Duodenal mucosa (tissue), 2 donors: ENCODE measurements around the gene DNPH1.

Source experiments
- H3K27ac ChIP-seq: one replicate; pipeline ENCODE4 v1.7.0; 2013; ENCODE audit warnings: low read depth, low read length
- H3K27me3 ChIP-seq, 2 donors: one replicate each; pipeline ENCODE4 v1.7.0; 2013; ENCODE audit warnings: low read length in 2 of 2, control low read depth in 1 of 2; ENCODE audit not compliant: insufficient read depth in 2 of 2, control insufficient read depth in 1 of 2
- H3K36me3 ChIP-seq, 2 donors: one replicate each; pipeline ENCODE4 v1.7.0; 2013; ENCODE audit warnings: low read length in 2 of 2, control low read depth in 1 of 2; ENCODE audit not compliant: insufficient read depth in 2 of 2, control insufficient read depth in 1 of 2
- H3K4me1 ChIP-seq, 2 donors: one replicate each; pipeline ENCODE4 v1.7.0; 2013; ENCODE audit warnings: low read length in 2 of 2, control low read depth in 1 of 2; ENCODE audit not compliant: insufficient read depth in 2 of 2, control insufficient read depth in 1 of 2
- H3K4me3 ChIP-seq, 2 donors: one replicate each; pipeline ENCODE4 v1.7.0; 2013; ENCODE audit warnings: low read length in 2 of 2, low read depth in 1 of 2
- H3K9ac ChIP-seq, 2 donors: one replicate each; pipeline ENCODE4 v1.7.0; 2013; ENCODE audit warnings: low read length in 2 of 2, low read depth in 1 of 2
- H3K9me3 ChIP-seq, 2 donors: one replicate each; pipeline ENCODE4 v1.7.0; 2013; ENCODE audit warnings: low read length in 2 of 2, control low read depth in 1 of 2; ENCODE audit not compliant: control insufficient read depth in 1 of 2

Gene DNPH1

DNA sequence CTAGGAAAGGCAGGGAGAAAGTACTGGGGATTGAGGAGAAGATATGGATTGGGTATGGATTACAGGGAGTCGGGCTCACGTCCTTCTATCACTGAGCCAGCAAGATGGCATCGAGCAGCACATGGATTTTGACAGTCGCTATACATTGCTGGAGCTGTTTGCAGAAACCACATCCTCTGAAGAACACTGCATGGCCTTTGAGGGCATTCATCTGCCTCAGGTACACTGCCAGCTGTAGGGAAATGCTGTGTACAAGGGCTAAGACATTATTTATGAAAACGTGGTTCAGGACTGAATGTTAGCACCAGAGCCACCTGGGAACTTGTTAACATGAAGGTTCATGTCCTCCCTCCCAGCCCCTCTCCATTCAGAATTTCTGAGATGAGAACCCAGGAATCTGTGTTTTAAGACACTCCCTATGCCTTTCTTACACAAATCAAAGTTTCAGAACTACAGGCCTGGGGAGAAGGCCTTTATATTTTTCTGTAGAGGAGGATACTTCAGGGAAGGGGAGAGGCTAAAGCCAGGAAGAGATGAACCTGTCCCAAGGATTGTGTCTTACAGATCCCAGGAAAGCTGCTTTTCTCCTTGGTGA lies 43.8 kb downstream of the DNPH1 start:
- Histone ChIP-seq H3K4me3 (no peak overlapping the region), H3K27me3 (no peaks in the 10 kb centered on the region), H3K4me1 (peaks cover 17 to 18% of the 10 kb centered on the region in 2 donors), H3K27ac (no peak overlapping the region), H3K36me3 (peaks cover 23 to 43% of the 10 kb centered on the region in 2 donors), H3K9ac (no peak overlapping the region), H3K9me3 (no peaks in the 10 kb centered on the region)

DNA sequence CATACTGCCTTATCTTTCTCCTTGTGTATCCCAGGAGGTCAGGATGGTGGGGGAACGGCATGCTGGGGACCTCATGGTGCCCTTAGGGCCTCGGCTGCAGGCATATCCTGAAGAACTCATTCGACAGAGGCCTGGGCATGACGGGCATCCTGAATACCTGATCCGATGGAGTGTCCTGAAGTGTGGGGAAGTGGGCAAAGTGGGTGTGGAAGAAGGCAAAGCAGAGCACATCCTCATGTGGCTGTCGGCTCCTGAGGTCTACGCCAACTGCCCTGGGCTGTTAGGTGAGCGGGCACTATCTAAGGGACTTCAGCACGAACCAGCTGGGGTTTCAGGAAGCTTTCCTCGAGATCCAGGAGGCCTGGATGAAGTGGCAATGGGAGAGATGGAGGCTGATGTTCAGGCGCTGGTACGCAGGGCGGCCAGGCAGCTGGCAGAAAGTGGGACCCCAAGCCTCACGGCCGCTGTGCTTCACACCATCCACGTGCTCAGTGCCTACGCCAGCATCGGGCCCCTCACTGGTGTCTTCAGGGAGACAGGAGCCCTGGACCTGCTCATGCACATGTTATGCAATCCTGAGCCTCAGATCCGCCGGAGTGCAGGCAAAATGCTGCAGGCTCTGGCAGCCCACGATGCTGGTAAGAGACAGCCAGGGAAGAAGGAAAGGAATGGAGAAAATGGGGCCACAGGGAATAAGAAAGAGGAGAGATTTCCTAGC lies 44.9 kb downstream of the DNPH1 start:
- H3K9ac ChIP-seq: no peak overlapping the region
- peaks cover 25 to 45% of the 10 kb centered on the region in 2 donors for H3K36me3 ChIP-seq
- H3K9me3 ChIP-seq: no peaks in the 10 kb centered on the region
- H3K4me3 ChIP-seq: no peak overlapping the region
- H3K27me3 ChIP-seq: no peaks in the 10 kb centered on the region
- H3K4me1 ChIP-seq: peaks cover 17 to 18% of the 10 kb centered on the region in 2 donors
- no peak overlapping the region for H3K27ac ChIP-seq

DNA sequence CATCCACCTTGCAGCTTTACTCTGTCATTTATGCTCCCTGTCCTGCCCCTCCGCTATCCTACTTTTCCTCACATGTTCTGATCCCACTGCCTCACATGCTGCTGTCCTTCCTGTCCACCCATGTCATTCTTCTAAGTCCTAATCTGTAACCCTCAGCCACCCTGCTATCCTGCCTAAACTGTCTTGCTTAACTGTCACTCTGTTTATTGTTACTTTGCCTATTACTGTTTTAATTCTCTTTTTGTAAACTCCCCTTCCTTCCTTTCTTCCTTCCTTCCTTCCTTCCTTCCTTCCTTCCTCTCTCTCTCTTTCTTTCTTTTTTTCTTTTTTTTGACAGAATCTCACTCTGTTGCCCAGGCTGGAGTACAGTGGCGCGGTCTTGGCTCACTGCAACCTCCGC lies 45.8 kb downstream of the DNPH1 start:
- Histone ChIP-seq H3K27me3 (no peaks in the 10 kb centered on the region), H3K9me3 (no peaks in the 10 kb centered on the region), H3K36me3 (peaks cover 32 to 51% of the 10 kb centered on the region in 2 donors), H3K4me3 (no peak overlapping the region), H3K4me1 (peaks cover 17 to 18% of the 10 kb centered on the region in 2 donors), H3K9ac (peak overlapping the region in 1 of 2 donors; percentile 72), H3K27ac (no peak overlapping the region)

DNA sequence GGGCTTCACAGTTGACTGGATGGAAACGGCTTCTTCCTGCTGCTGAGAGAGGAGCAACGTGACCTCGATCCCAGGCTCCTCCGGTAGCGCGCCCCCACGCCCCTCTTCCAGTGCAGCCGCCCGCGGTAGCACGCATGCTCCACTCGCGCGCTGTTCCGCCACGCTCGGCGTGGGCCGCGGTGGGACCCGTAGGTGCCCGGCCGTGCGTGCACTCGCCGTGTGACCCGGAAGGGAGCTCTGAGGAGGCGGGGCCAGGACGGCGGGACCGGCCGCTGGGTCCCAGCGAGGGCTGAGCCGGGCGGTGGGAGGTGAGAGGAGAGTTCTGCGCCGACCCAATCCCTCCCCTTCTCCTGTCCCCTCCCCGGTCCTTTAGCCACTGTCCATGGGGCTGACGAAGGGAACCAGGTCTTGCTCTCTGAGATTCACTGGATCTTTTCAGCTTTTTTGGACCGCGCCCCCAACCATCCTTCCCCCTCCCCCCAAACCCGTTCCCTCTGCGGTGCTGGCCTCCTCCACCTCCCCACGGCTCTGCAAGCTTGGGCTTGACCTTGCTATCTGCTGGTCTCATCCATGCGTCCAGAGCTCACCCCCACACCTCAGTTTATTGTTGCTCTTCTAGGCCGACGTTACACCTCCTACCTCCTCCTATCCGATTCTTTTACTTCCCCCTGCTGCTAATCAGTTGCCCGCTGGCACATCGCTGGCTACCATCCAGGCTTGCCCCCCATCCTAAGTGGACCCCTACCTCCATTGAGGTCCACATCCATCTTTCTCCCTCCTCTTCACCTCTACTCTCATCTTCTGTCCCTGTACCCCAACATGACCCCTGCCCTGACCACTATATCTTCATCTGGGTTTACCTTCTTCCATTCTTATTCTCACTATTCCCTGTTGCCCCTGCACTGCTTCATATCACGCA lies 47.1 kb downstream of the DNPH1 start, which contains the start of gene CUL9:
Gene CUL9 (plus strand): TSS at position 255 of the 919 bp plus-strand sequence. CDS start 2,115 bp downstream, outside the sequence.
- H3K27me3 ChIP-seq: no peaks in the 10 kb centered on the region
- H3K27ac ChIP-seq: peak within 1 kb of the TSS; percentile 22
- H3K9me3 ChIP-seq: no peaks in the 10 kb centered on the region
- H3K4me1 ChIP-seq: peaks cover 17 to 18% of the 10 kb centered on the region in 2 donors
- H3K9ac ChIP-seq: peak within 1 kb of the TSS; percentile 61 to 72
- peak within 1 kb of the TSS; percentile 92 for H3K4me3 ChIP-seq
- H3K36me3 ChIP-seq: peaks cover 25 to 47% of the 10 kb centered on the region in 2 donors

DNA sequence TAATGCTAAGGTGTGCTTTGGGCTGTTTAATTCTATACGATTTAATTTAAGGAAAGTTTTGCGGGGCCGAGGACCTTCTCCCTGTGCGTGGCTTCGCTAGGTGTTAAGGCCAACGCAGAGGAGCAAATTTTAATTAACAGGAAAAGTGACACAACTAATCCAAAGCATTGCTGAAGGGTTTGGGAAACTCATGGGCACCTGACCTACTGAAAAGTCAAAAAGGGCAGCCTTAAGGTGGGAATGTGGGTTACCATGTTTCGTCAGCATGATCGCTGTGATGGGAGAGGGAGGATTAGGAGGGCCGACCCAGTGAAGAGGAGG lies 47.7 kb downstream of the DNPH1 start:
- H3K9me3 ChIP-seq: no peaks in the 10 kb centered on the region
- H3K4me1 ChIP-seq: peaks cover 17 to 18% of the 10 kb centered on the region in 2 donors
- H3K36me3 ChIP-seq: peaks cover 28 to 46% of the 10 kb centered on the region in 2 donors
- H3K27me3 ChIP-seq: no peaks in the 10 kb centered on the region
- no peak overlapping the region for H3K27ac ChIP-seq
- H3K4me3 ChIP-seq: peak overlapping the region; percentile 92
- peak overlapping the region; percentile 61 to 72 for H3K9ac ChIP-seq

DNA sequence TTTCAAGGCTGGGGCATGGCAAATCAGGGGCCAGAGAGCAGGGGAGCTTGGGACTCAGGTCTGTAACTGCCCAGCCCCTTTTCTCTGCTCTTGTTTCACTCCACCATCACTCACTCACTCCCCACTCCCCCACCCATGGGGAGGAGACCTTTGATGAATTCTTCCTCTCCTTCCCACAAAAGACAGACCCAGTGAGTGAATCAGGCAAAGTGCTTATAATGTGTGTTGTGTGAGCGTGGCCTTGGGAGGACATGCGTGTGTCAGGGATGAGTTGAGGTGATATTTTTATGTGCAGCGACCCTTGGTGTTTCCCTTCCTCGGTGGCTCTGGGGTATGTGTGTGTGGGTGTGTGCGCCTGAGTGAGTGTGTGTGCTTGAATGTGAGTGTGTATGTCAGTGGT lies 48.3 kb downstream of the DNPH1 start:
- no peak overlapping the region for H3K27ac ChIP-seq
- no peaks in the 10 kb centered on the region for H3K27me3 ChIP-seq
- H3K36me3 ChIP-seq: peaks cover 29 to 46% of the 10 kb centered on the region in 2 donors
- no peak overlapping the region for H3K4me3 ChIP-seq
- no peaks in the 10 kb centered on the region for H3K9me3 ChIP-seq
- H3K4me1 ChIP-seq: peaks cover 17 to 18% of the 10 kb centered on the region in 2 donors
- H3K9ac ChIP-seq: no peak overlapping the region

DNA sequence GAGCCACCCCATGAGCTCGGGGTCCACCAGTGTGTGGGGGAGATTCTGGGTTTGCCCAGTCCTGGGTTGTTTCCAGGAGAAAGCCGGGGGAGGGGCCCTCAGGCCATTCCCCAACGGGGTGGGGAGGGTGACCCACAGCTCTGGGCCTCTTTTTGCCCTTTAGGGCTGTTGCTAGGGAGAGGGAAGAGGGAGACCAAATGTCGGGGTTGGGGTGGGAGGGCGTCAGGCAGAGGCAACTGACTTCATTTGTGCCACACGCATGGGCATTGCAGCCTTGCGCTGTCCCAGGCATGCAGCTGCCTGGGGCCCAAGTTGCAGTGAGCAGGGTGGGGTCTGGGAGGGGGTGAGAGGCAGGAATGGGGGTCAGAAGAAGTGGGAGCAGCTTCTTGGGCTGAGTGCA lies 49.2 kb downstream of the DNPH1 start:
- H3K4me1 ChIP-seq: peaks cover 25 to 26% of the 10 kb centered on the region in 2 donors
- no peak overlapping the region for H3K9ac ChIP-seq
- H3K36me3 ChIP-seq: peaks cover 35 to 47% of the 10 kb centered on the region in 2 donors
- no peaks in the 10 kb centered on the region for H3K9me3 ChIP-seq
- H3K4me3 ChIP-seq: no peak overlapping the region
- H3K27me3 ChIP-seq: no peaks in the 10 kb centered on the region
- no peak overlapping the region for H3K27ac ChIP-seq

DNA sequence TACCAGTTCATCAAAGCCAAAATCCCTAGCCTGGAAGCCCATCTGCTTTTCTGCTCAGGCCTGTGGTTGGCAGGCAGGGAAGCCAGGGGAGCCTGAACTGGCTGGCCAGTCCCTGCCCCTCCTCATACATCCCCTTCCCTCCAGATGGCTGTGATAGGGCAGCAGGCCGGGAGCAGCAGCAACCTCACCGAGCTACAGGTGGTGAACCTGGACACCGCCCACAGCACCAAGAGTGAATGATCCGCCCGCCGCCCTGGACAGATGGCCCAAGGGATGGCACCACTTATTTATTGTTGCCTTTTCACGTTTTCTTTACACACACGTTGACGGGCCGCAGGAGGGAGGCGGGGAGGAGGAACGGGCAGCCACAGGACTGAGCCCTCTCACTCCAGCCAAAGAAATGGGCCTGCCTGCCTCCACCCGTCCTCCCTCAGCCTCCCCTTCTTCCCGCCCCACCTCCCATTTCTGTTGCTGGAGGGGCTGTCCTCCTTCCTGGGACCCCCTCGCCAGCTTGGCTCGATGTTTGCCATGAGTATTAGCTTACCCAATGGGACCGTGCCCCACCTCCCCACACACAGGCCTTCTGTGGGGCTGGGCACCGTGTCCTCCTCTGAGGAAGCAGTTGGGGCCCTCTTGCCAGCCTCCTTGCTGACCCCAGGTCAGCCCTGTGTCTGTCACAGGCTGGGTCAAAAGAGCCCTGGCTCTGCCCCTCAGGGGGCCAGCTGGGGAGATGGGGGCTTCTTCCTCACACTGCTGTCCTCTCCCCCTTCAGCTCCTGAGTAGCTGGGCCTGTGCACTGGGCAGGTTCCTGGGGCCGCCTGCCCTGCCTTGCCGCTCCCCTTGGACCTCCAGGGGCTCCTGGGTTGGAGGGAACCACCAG lies 50.1 kb downstream of the DNPH1 start:
- no peak overlapping the region for H3K27ac ChIP-seq
- no peak overlapping the region for H3K9ac ChIP-seq
- peaks cover 35 to 42% of the 10 kb centered on the region in 2 donors for H3K36me3 ChIP-seq
- H3K9me3 ChIP-seq: no peaks in the 10 kb centered on the region
- peaks cover 31 to 32% of the 10 kb centered on the region in 2 donors for H3K4me1 ChIP-seq
- no peak overlapping the region for H3K4me3 ChIP-seq
- no peaks in the 10 kb centered on the region for H3K27me3 ChIP-seq

DNA sequence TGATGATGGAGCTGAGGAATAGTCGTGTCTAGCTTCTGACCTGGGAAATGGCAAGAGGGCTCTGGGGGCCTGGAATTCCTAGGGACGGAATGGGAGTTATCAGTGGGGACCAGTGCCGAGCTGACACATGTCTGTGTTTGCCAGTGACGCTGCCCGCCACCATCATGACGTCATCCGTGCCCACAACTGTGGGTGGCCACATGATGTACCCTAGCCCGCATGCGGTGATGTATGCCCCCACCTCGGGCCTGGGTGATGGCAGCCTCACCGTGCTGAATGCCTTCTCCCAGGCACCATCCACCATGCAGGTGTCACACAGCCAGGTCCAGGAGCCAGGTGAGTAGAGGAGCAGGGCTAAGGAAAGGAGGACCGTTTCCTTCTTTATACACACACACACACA lies 51.1 kb downstream of the DNPH1 start:
- peaks cover 35 to 40% of the 10 kb centered on the region in 2 donors for H3K36me3 ChIP-seq
- H3K4me3 ChIP-seq: no peak overlapping the region
- H3K9me3 ChIP-seq: no peaks in the 10 kb centered on the region
- no peak overlapping the region for H3K9ac ChIP-seq
- H3K27me3 ChIP-seq: no peaks in the 10 kb centered on the region
- no peak overlapping the region for H3K27ac ChIP-seq
- peaks cover 39% of the 10 kb centered on the region in 2 donors for H3K4me1 ChIP-seq
